Thyroid gland (tissue), 4 donors: Measurements from ENCODE around the gene CILP. TPM values are rescaled to one million over a fixed set of nuclear protein-coding genes. Genes with fewer than 3 reads are reported as not detected.

ENCODE experiments used
- DNase-seq, 2 donors: peaks; one replicate each; pipeline ENCODE4 v3.0.0-alpha.2; 2019
- H3K27ac ChIP-seq, 3 donors: fragments of 200-600 bp; sonication (generic); 1 replicate in 2 of 3; 2 replicates in 1 of 3; pipeline ENCODE4 v1.5.1; 2016 to 2019; ENCODE audit warnings: mild to moderate bottlenecking in 1 of 3, moderate library complexity in 1 of 3
- H3K27me3 ChIP-seq: fragments of 200-600 bp; sonication (generic); one replicate; pipeline ENCODE4 v1.5.1; 2019
- H3K36me3 ChIP-seq, 2 donors: fragments of 200-600 bp; sonication (generic); one replicate each; pipeline ENCODE4 v1.5.1; 2016 to 2019
- H3K4me1 ChIP-seq, 2 donors: fragments of 200-600 bp; sonication (generic); one replicate each; pipeline ENCODE4 v1.5.1; 2017 to 2019
- H3K4me3 ChIP-seq, 3 donors: fragments of 200-600 bp; sonication (generic); replicated peaks in 1 of 3; 1 replicate in 2 of 3; 2 replicates in 1 of 3; pipeline ENCODE4 v1.5.1; 2016; ENCODE audit warnings: mild to moderate bottlenecking in 1 of 3
- H3K9me3 ChIP-seq: fragments of 200-600 bp; sonication (generic); one replicate; pipeline ENCODE4 v1.5.1; 2017
- CTCF ChIP-seq, 6 experiments: fragments of 200-600 bp in 3 of 6; fragments of 450-650 bp in 3 of 6; sonication (generic) in 3 of 6; IDR thresholded peaks; one replicate each; pipeline ENCODE4 v1.5.1; 2016 to 2019; ENCODE audit warnings: antibody characterized with exemption in 6 of 6, mild to moderate bottlenecking in 2 of 6, inconsistent platforms in 1 of 6, moderate library complexity in 1 of 6
- POLR2A ChIP-seq, 2 donors: fragments of 450-650 bp; IDR thresholded peaks; one replicate each; pipeline ENCODE4 v1.6.1; 2017; ENCODE audit warnings: antibody characterized with exemption in 2 of 2, mild to moderate bottlenecking in 2 of 2, moderate library complexity in 1 of 2
- WGBS, 2 donors: methylation state at CpG; one replicate each; pipeline ENCODE4 v1.1.5; 2017; 5-methylcytosine and 5-hydroxymethylcytosine counted together
- intact Hi-C: fragments of 100-400 bp; cut with DNase I; formaldehyde crosslinking; loops from one replicate; pipeline ENCODE4 v1.15.1; 2023
- small RNA-seq: library from RNA; depleted of rRNA; stranded (forward); fragments of <200 nt; gene quantifications from one replicate; pipeline ENCODE3, GENCODE V24; 2016
- total RNA-seq, 4 donors: library from RNA; depleted of rRNA; stranded (reverse); fragments of >200 nt; gene quantifications; one replicate each; pipeline ENCODE4 v1.2.3, GENCODE V29; 2016

CILP gene
- total RNA-seq, 4 donors from 2014 or later = 2.1 to 17.6 (median 5.0) TPM

GRCh38 chr15:65147902-65148301, 63.4 kb downstream of the CILP start:
- Histone ChIP-seq H3K4me3 (no peak overlapping the region), H3K27ac (no peak overlapping the region), H3K27me3 (no peaks in the 10 kb centered on the region), H3K9me3 (no peaks in the 10 kb centered on the region), H3K4me1 (no peaks in the 10 kb centered on the region), H3K36me3 (peaks cover 10 to 38% of the 10 kb centered on the region in 2 donors)
- 93 to 95% methylated on average over 3 of the region's 3 CpGs for WGBS, 2 donors
- intact Hi-C loops = no loop called here
- DNase-seq = no peak
- TF ChIP-seq POLR2A (IDR thresholded peaks at IDR 0.05) = no peak
- TF ChIP-seq CTCF (IDR thresholded peaks at IDR 0.05) = no peak

GRCh38 chr15:65146438-65146837, 64.8 kb downstream of the CILP start:
- TF ChIP-seq POLR2A (IDR thresholded peaks at IDR 0.05) (no peak), CTCF (IDR thresholded peaks at IDR 0.05) (no peak)
- no peak for DNase-seq
- H3K27ac ChIP-seq = no peak overlapping the region
- intact Hi-C loops = no loop called here
- H3K4me3 ChIP-seq = no peak overlapping the region
- H3K36me3 ChIP-seq = peaks cover 10 to 24% of the 10 kb centered on the region in 2 donors
- no peaks in the 10 kb centered on the region for H3K4me1 ChIP-seq
- WGBS, 2 donors = 90 to 92% methylated on average over 4 of the region's 4 CpGs
- no peaks in the 10 kb centered on the region for H3K9me3 ChIP-seq
- H3K27me3 ChIP-seq = no peaks in the 10 kb centered on the region

Small RNA genes lying within 50 kb of the gene (small RNA-seq; reads per million reads assigned to genes)
- gene AC068213.1 (not detected), gene RNU6-686P (not detected)

Other genes with a start within 250 kb of the CILP start
- 100 to 1,000 TPM; 119 to 149 (median 122) TPM for gene SPG21, start 221.6 kb downstream of the CILP start, total RNA-seq
- gene MTFMT, start 181.8 kb downstream of the CILP start, total RNA-seq = 10 to 100 TPM; 20.7 to 31.6 (median 27.1) TPM
- gene SLC51B, start 166.1 kb downstream of the CILP start, total RNA-seq = not detected
- 10 to 100 TPM in 1 of 4 donors, 1 to 10 TPM in 3; 5.1 to 12.5 (median 7.7) TPM for gene RASL12, start 143.5 kb downstream of the CILP start, total RNA-seq
- gene KBTBD13, start 134.7 kb downstream of the CILP start, total RNA-seq = not detected
- 10 to 100 TPM in 1 of 4 donors, 1 to 10 TPM in 3; 8.1 to 12.6 (median 8.8) TPM for gene UBAP1L, start 96.3 kb downstream of the CILP start, total RNA-seq
- 10 to 100 TPM; 27.5 to 43.4 (median 32.9) TPM for gene PDCD7, start 77.7 kb downstream of the CILP start, total RNA-seq
- 10 to 100 TPM; 37.9 to 57.5 (median 46.4) TPM for gene CLPX, start 26.1 kb downstream of the CILP start, total RNA-seq
- gene PARP16, start 75.4 kb upstream of the CILP start, total RNA-seq = 10 to 100 TPM; 11.3 to 15.5 (median 13.2) TPM
- gene RNU5A-1, start 84.6 kb upstream of the CILP start, total RNA-seq = not detected
- gene RNU5B-1, start 93.2 kb upstream of the CILP start, total RNA-seq = not detected
- 1 to 10 TPM in 1 of 4 donors, under 1 TPM in 3; 0.22 to 1.5 (median 0.61) TPM for gene IGDCC3, start 166.5 kb upstream of the CILP start, total RNA-seq
- 10 to 100 TPM in 3 of 4 donors, 1 to 10 TPM in 1; 4.6 to 15.9 (median 10.6) TPM for gene IGDCC4, start 211.5 kb upstream of the CILP start, total RNA-seq